A549 (cell line): ENCODE results near the gene EVA1C. TPM values are rescaled to one million over a fixed set of nuclear protein-coding genes. Genes with fewer than 3 reads are reported as not detected.

Experiments
- ATAC-seq, 2 experiments: fragments of 200-7000 bp in 1 of 2; fragments of >200 bp in 1 of 2; cut with Nextera tagmentation in 1 of 2; cut with Tn5 transposase in 1 of 2; 3 replicates each; pipeline versions ENCODE4 v1.8.0 to v1.9.1; 2018 to 2020; ENCODE audit warnings: mild to moderate bottlenecking in 1 of 2, moderate library complexity in 1 of 2
- CTCF ChIA-PET: fragments of 300-600 bp; sonication (Branson Sonifier 250); formaldehyde crosslinking; extraction: SDS; loops from one replicate; lab custom pipeline; 2021; ENCODE audit warnings: antibody characterized with exemption, inconsistent platforms; lab: Yijun Ruan, JAX
- POLR2A ChIA-PET: fragments of 350-600 bp; formaldehyde crosslinking; extraction: SDS; loops from one replicate; lab custom pipeline; 2021; ENCODE audit warnings: antibody characterized with exemption, inconsistent platforms; lab: Yijun Ruan, JAX
- DNase-seq, 2 experiments: peaks; one replicate each; pipeline versions ENCODE4 v3.0.0 to v3.0.0-alpha.2; 2011 to 2016; ENCODE audit warnings: low read depth in 1 of 2, low spot score in 1 of 2
- FAIRE-seq: peaks from 2 replicates; lab custom pipeline; 2011; peaks lifted over from hg19 to GRCh38; lab: Jason Lieb, UNC
- H3K27ac ChIP-seq, 2 experiments: fragments of >200 bp; sonication (Bioruptor Twin); formaldehyde crosslinking; 3 replicates each; pipeline ENCODE4 v1.5.1; 2016 to 2017
- H3K4me1 ChIP-seq: fragments of >200 bp; sonication (Bioruptor Twin); formaldehyde crosslinking; 3 replicates; pipeline ENCODE4 v1.6.1; 2016
- H3K4me2 ChIP-seq: fragments of >200 bp; sonication (Bioruptor Twin); formaldehyde crosslinking; 3 replicates; pipeline ENCODE4 v1.6.1; 2016
- H3K4me3 ChIP-seq: fragments of >200 bp; sonication (Bioruptor Twin); formaldehyde crosslinking; 3 replicates; pipeline ENCODE4 v1.5.1; 2016
- H3K9me3 ChIP-seq: fragments of >200 bp; sonication (Bioruptor Twin); formaldehyde crosslinking; 3 replicates; pipeline ENCODE4 v1.6.1; 2016
- CBX8 ChIP-seq: fragments of 200-600 bp; sonication (generic); IDR thresholded peaks from 2 replicates; pipeline ENCODE4 v1.6.1; 2016
- CHD2 ChIP-seq: fragments of 150-350 bp; IDR thresholded peaks from 2 replicates; pipeline ENCODE4 v1.6.1; 2014; ENCODE audit warnings: low read length; ENCODE audit not compliant: partially characterized antibody
- E2F6 ChIP-seq: IDR thresholded peaks from 2 replicates; pipeline ENCODE4 v1.6.1; 2012; ENCODE audit warnings: low read depth, borderline replicate concordance
- EHF ChIP-seq: fragments of 250-450 bp; sonication (Bioruptor Pico); IDR thresholded peaks from 2 replicates; pipeline ENCODE4 v1.5.0; 2020; ENCODE audit warnings: mild to moderate bottlenecking
- EP300 ChIP-seq, 2 experiments: fragments of >200 bp; sonication (Bioruptor Twin); formaldehyde crosslinking; IDR thresholded peaks; 2 replicates in 1 of 2; 3 replicates in 1 of 2; pipeline ENCODE4 v1.6.1; 2016 to 2017
- FOSB ChIP-seq: fragments of 250-450 bp; sonication (Bioruptor Pico); IDR thresholded peaks from 2 replicates; pipeline ENCODE4 v1.5.0; 2020; ENCODE audit warnings: mild to moderate bottlenecking, moderate library complexity
- FOSL2 ChIP-seq, 2 experiments: fragments of 450-650 bp in 1 of 2; fragments of >200 bp in 1 of 2; sonication (Bioruptor Twin) in 1 of 2; formaldehyde crosslinking; IDR thresholded peaks; 2 replicates each; pipeline versions ENCODE4 v1.5.0 to v1.6.1; 2016 to 2020; ENCODE audit warnings: mild to moderate bottlenecking in 1 of 2, moderate library complexity in 1 of 2
- FOXS1 ChIP-seq: fragments of 250-450 bp; sonication (Bioruptor Pico); IDR thresholded peaks from 2 replicates; pipeline ENCODE4 v1.5.0; 2020; ENCODE audit warnings: mild to moderate bottlenecking, moderate library complexity
- GATA3 ChIP-seq: IDR thresholded peaks from 2 replicates; pipeline ENCODE4 v1.6.1; 2012; ENCODE audit warnings: borderline replicate concordance
- HOXA7 ChIP-seq: fragments of 250-450 bp; sonication (Bioruptor Pico); IDR thresholded peaks from 2 replicates; pipeline ENCODE4 v1.5.0; 2020; ENCODE audit warnings: mild to moderate bottlenecking, moderate library complexity
- JUN ChIP-seq, 2 experiments: fragments of >200 bp; sonication (Bioruptor Twin); formaldehyde crosslinking; IDR thresholded peaks; 2 replicates in 1 of 2; 3 replicates in 1 of 2; pipeline ENCODE4 v1.6.1; 2016 to 2017
- JUNB ChIP-seq: fragments of >200 bp; sonication (Bioruptor Twin); formaldehyde crosslinking; IDR thresholded peaks from 2 replicates; pipeline ENCODE4 v1.6.1; 2016
- MAX ChIP-seq: IDR thresholded peaks from 2 replicates; pipeline ENCODE4 v1.6.1; 2012
- MAZ ChIP-seq: fragments of 150-350 bp; IDR thresholded peaks from 2 replicates; pipeline ENCODE4 v1.6.1; 2014; ENCODE audit warnings: antibody characterized with exemption, low read depth, low read length, borderline replicate concordance
- NFE2L2 ChIP-seq: fragments of 150-350 bp; conservative IDR thresholded peaks from 2 replicates; pipeline ENCODE4 v1.6.1; 2014; ENCODE audit warnings: low read length
- PBX3 ChIP-seq: IDR thresholded peaks from 2 replicates; pipeline ENCODE4 v1.6.1; 2012
- PHF8 ChIP-seq: fragments of 200-600 bp; sonication (generic); IDR thresholded peaks from 2 replicates; pipeline ENCODE4 v1.6.1; 2016; ENCODE audit warnings: low read depth, mild to moderate bottlenecking, antibody characterized with exemption, moderate library complexity, borderline replicate concordance
- POLR2A ChIP-seq: IDR thresholded peaks from 2 replicates; pipeline ENCODE4 v1.6.1; 2012; ENCODE audit warnings: mild to moderate bottlenecking, low read length
- RARB ChIP-seq: fragments of 250-450 bp; sonication (Bioruptor Pico); IDR thresholded peaks from 2 replicates; pipeline ENCODE4 v1.8.0; 2021; ENCODE audit warnings: mild to moderate bottlenecking, moderate library complexity
- RFX5 ChIP-seq: fragments of 450-650 bp; IDR thresholded peaks from 2 replicates; pipeline ENCODE4 v1.7.1; 2014; ENCODE audit warnings: antibody characterized with exemption, mild to moderate bottlenecking, moderate library complexity
- SREBF2 ChIP-seq: fragments of 450-650 bp; IDR thresholded peaks from 2 replicates; pipeline ENCODE4 v1.6.1; 2014; ENCODE audit warnings: mild to moderate bottlenecking, moderate library complexity
- ZC3H11A ChIP-seq: fragments of 450-650 bp; IDR thresholded peaks from 2 replicates; pipeline ENCODE4 v1.6.1; 2014; ENCODE audit warnings: antibody characterized with exemption, mild to moderate bottlenecking
- ZFP36 ChIP-seq: fragments of 450-650 bp; IDR thresholded peaks from 2 replicates; pipeline ENCODE4 v1.6.1; 2014; ENCODE audit warnings: borderline replicate concordance; ENCODE audit not compliant: partially characterized antibody
- WGBS: methylation state at CpG from one replicate; pipeline ENCODE4 v1.1.6; 2017; ENCODE audit errors: missing lambda C conversion rate; 5-methylcytosine and 5-hydroxymethylcytosine counted together
- polyA minus RNA-seq: library from RNA; depleted of rRNA, polyadenylated mRNA; stranded (reverse); fragments of >200 nt; gene quantifications from 2 replicates; pipeline ENCODE4 v1.2.3, GENCODE V29; 2011; rRNA and poly(A)+ RNA removed
- polyA plus RNA-seq, 4 experiments: library from polyadenylated mRNA; depleted of rRNA in 3 of 4; stranded (reverse); fragments of >200 nt; fragmentation: RNase III in 1 of 4; extraction: RNeasy Plus Mini Kit Qiagen cat#74134 plus additional on column Dnase treatment in 1 of 4; gene quantifications; 2 replicates in 3 of 4; 3 replicates in 1 of 4; pipeline ENCODE4 v1.2.3, GENCODE V29; 2011 to 2017
- TF ChIP-seq, protein P1 (sequence below): fragments of 150-350 bp; IDR thresholded peaks from 2 replicates; pipeline ENCODE4 v1.6.1; 2014; ENCODE audit warnings: low read depth, mild to moderate bottlenecking, low read length
- TF ChIP-seq, protein P2 (sequence below): fragments of 250-450 bp; sonication (Bioruptor Pico); IDR thresholded peaks from 2 replicates; pipeline ENCODE4 v1.5.0; 2021; ENCODE audit warnings: mild to moderate bottlenecking, moderate library complexity, borderline replicate concordance
- TF ChIP-seq, protein P3 (sequence below): fragments of 200-600 bp; sonication (generic); IDR thresholded peaks from 2 replicates; pipeline ENCODE4 v1.6.1; 2016; ENCODE audit warnings: antibody characterized with exemption, mild to moderate bottlenecking, moderate library complexity
- TF ChIP-seq, protein P4 (sequence below): fragments of 250-450 bp; sonication (Bioruptor Pico); IDR thresholded peaks from 2 replicates; pipeline ENCODE4 v1.5.0; 2020; ENCODE audit warnings: low read depth, mild to moderate bottlenecking, moderate library complexity

The EVA1C gene, protein sequence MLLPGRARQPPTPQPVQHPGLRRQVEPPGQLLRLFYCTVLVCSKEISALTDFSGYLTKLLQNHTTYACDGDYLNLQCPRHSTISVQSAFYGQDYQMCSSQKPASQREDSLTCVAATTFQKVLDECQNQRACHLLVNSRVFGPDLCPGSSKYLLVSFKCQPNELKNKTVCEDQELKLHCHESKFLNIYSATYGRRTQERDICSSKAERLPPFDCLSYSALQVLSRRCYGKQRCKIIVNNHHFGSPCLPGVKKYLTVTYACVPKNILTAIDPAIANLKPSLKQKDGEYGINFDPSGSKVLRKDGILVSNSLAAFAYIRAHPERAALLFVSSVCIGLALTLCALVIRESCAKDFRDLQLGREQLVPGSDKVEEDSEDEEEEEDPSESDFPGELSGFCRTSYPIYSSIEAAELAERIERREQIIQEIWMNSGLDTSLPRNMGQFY
- 41.1 and 45.5 TPM in 2 replicates for polyA plus RNA-seq (2011; rRNA removed)
- polyA plus RNA-seq (2012; cell fraction: cytosol; rRNA removed), result 14.5 and 15.7 TPM in 2 replicates
- polyA plus RNA-seq (2012; cell fraction: nucleus; rRNA removed), result 13.0 and 15.6 TPM in 2 replicates
- 42.3 to 50.4 TPM (median 48.0 TPM) in 3 replicates for polyA plus RNA-seq (2017; fragmentation: RNase III; extraction: RNeasy Plus Mini Kit Qiagen cat#74134 plus additional on column Dnase treatment)
- 22.8 and 29.4 TPM in 2 replicates for polyA minus RNA-seq

DNA sequence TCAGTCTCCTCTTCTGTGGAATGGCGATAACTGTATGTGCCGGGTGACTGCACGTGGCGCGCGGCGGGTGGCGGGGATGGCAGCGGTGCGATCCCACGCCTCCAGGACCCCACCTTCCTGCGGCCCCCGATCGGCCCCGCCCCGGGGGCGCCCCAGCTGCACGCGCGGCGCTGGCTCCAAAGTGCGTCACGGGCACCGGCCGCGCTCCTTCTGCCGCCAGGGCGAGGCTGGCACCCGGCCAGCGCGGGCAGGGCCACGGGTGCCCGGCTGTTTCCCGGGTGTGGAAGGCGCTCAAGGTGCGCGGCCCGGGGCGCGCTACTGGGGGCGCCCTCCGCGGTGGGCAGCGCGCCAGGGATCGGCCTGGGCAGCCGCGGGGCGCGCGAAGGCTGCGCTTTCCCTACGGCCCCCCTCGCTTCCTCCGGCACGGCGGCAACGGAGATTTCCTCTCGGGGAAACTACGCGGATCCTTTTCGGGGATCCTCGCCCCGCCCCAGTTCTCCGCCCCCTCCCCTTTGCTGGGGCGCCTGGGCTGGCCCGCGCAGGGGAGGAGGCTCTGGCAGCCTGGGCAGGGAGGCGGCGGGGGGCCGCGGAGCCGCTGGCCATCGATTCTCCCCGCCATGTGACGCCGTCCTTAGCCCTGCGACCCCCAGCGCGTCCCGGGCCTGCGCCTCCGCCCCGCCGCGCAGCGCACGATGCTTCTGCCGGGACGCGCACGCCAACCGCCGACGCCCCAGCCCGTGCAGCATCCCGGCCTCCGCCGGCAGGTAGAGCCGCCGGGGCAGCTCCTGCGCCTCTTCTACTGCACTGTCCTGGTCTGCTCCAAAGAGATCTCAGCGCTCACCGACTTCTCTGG, at the start of gene EVA1C:
Gene EVA1C, plus strand, starts transcription at position 545 of the 853 bp plus-strand sequence. Its CDS starts 148 bp downstream, at position 693.
- ATAC-seq (peak; percentile 70 to 80), DNase-seq (peak; percentile 51 to 58), FAIRE-seq (no peak)
- ChIA-PET POLR2A (interaction anchor here (0.8 to 1.9 kb wide), 4 partner anchors 14 to 189 kb away, joined by 3 to 5 read pairs (median 3); no protein-coding TSS in a partner anchor), CTCF (interaction anchor here (0.5 to 9.2 kb wide), 8 partner anchors 9 to 188 kb away, joined by 3 to 61 read pairs (median 4); no protein-coding TSS in a partner anchor)
- Histone ChIP-seq H3K4me1 (peaks cover 35% of the 10 kb centered on the region), H3K4me2 (peak within 1 kb of the TSS; percentile 99), H3K4me3 (peak within 1 kb of the TSS; percentile 58), H3K27ac (peak within 1 kb of the TSS; percentile 98 to 100), H3K9me3 (no peaks in the 10 kb centered on the region)
- no CpG with 5 or more reads among the region's 104 CpGs for WGBS
- TF ChIP-seq RFX5, result no peak
- TF ChIP-seq NFE2L2, result no peak
- TF ChIP-seq E2F6, result peak; percentile 8; the same call in 1 of the 2 replicates
- no peak for TF ChIP-seq MAZ
- peak; percentile 37 for TF ChIP-seq POLR2A
- no peak for TF ChIP-seq FOXS1 (CRISPR knock-in tag)
- TF ChIP-seq PHF8, result no peak
- no peak for TF ChIP-seq HOXA7 (CRISPR knock-in tag)
- TF ChIP-seq JUN (IDR thresholded peaks at IDR 0.05), result peak in 1 of 2 experiments; percentile 75; a peak in 4 of 5 replicates
- no peak for TF ChIP-seq RARB (CRISPR knock-in tag)
- TF ChIP-seq GATA3, result no peak
- no peak for TF ChIP-seq FOSB (CRISPR knock-in tag)
- no peak for TF ChIP-seq FOSL2 (IDR thresholded peaks at IDR 0.05)
- TF ChIP-seq FOSL2 (CRISPR knock-in tag; IDR thresholded peaks at IDR 0.05), result no peak
- TF ChIP-seq, protein P1, sequence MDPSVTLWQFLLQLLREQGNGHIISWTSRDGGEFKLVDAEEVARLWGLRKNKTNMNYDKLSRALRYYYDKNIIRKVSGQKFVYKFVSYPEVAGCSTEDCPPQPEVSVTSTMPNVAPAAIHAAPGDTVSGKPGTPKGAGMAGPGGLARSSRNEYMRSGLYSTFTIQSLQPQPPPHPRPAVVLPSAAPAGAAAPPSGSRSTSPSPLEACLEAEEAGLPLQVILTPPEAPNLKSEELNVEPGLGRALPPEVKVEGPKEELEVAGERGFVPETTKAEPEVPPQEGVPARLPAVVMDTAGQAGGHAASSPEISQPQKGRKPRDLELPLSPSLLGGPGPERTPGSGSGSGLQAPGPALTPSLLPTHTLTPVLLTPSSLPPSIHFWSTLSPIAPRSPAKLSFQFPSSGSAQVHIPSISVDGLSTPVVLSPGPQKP, result no peak
- TF ChIP-seq JUNB, result no peak
- peak in 1 of 2 experiments; percentile 42; a peak in 1 of 5 replicates for TF ChIP-seq EP300 (IDR thresholded peaks at IDR 0.05)
- TF ChIP-seq CBX8, result no peak
- TF ChIP-seq, protein P2, sequence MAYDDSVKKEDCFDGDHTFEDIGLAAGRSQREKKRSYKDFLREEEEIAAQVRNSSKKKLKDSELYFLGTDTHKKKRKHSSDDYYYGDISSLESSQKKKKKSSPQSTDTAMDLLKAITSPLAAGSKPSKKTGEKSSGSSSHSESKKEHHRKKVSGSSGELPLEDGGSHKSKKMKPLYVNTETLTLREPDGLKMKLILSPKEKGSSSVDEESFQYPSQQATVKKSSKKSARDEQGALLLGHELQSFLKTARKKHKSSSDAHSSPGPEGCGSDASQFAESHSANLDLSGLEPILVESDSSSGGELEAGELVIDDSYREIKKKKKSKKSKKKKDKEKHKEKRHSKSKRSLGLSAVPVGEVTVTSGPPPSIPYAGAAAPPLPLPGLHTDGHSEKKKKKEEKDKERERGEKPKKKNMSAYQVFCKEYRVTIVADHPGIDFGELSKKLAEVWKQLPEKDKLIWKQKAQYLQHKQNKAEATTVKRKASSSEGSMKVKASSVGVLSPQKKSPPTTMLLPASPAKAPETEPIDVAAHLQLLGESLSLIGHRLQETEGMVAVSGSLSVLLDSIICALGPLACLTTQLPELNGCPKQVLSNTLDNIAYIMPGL (CRISPR knock-in tag), result no peak
- TF ChIP-seq, protein P3, sequence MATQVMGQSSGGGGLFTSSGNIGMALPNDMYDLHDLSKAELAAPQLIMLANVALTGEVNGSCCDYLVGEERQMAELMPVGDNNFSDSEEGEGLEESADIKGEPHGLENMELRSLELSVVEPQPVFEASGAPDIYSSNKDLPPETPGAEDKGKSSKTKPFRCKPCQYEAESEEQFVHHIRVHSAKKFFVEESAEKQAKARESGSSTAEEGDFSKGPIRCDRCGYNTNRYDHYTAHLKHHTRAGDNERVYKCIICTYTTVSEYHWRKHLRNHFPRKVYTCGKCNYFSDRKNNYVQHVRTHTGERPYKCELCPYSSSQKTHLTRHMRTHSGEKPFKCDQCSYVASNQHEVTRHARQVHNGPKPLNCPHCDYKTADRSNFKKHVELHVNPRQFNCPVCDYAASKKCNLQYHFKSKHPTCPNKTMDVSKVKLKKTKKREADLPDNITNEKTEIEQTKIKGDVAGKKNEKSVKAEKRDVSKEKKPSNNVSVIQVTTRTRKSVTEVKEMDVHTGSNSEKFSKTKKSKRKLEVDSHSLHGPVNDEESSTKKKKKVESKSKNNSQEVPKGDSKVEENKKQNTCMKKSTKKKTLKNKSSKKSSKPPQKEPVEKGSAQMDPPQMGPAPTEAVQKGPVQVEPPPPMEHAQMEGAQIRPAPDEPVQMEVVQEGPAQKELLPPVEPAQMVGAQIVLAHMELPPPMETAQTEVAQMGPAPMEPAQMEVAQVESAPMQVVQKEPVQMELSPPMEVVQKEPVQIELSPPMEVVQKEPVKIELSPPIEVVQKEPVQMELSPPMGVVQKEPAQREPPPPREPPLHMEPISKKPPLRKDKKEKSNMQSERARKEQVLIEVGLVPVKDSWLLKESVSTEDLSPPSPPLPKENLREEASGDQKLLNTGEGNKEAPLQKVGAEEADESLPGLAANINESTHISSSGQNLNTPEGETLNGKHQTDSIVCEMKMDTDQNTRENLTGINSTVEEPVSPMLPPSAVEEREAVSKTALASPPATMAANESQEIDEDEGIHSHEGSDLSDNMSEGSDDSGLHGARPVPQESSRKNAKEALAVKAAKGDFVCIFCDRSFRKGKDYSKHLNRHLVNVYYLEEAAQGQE, result no peak
- TF ChIP-seq, protein P4, sequence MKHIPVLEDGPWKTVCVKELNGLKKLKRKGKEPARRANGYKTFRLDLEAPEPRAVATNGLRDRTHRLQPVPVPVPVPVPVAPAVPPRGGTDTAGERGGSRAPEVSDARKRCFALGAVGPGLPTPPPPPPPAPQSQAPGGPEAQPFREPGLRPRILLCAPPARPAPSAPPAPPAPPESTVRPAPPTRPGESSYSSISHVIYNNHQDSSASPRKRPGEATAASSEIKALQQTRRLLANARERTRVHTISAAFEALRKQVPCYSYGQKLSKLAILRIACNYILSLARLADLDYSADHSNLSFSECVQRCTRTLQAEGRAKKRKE (CRISPR knock-in tag), result no peak
- no peak for TF ChIP-seq ZC3H11A
- TF ChIP-seq EHF, result no peak
- TF ChIP-seq CHD2, result no peak
- no peak for TF ChIP-seq ZFP36
- TF ChIP-seq MAX, result peak; percentile 70
- TF ChIP-seq SREBF2, result no peak
- TF ChIP-seq PBX3, result no peak
